HG02840 (cell line): ENCODE results near the gene SLC4A1.

Experiments used
- ATAC-seq: cut with Tn5 transposase; IDR thresholded peaks from one replicate; pipeline ENCODE4 v1.9.1; 2021; ENCODE audit warnings: mild to moderate bottlenecking, moderate library complexity, moderate number of reproducible peaks; ENCODE audit not compliant: unreplicated experiment, low FRiP score

SLC4A1 gene

GRCh38 chr17:44287651-44288050 is 19.7 kb upstream of the SLC4A1 start:
- ATAC-seq, result no peak

- ATAC-seq, result no peak
These were observed 16.1 kb upstream of the SLC4A1 start for GRCh38 chr17:44284024-44284400.

GRCh38 chr17:44283344-44284023 is 15.5 kb upstream of the SLC4A1 start:
- no peak for ATAC-seq

- no peak for ATAC-seq
These were observed 14.3 kb upstream of the SLC4A1 start for GRCh38 chr17:44282264-44282663.

GRCh38 chr17:44281570-44281969 is 13.6 kb upstream of the SLC4A1 start:
- no peak for ATAC-seq

GRCh38 chr17:44280392-44280937 is 12.5 kb upstream of the SLC4A1 start:
- no peak for ATAC-seq

GRCh38 chr17:44279666-44280391 is 11.9 kb upstream of the SLC4A1 start:
- ATAC-seq, result no peak

GRCh38 chr17:44279346-44279665 is 11.4 kb upstream of the SLC4A1 start:
- ATAC-seq, result no peak

GRCh38 chr17:44277976-44278375 is 10.0 kb upstream of the SLC4A1 start:
- ATAC-seq, result no peak

GRCh38 chr17:44273607-44274006 is 5.7 kb upstream of the SLC4A1 start:
- no peak for ATAC-seq

- no peak for ATAC-seq
These were observed 5.0 kb upstream of the SLC4A1 start for GRCh38 chr17:44272954-44273353.

GRCh38 chr17:44272321-44272951 is 4.5 kb upstream of the SLC4A1 start:
- ATAC-seq, result no peak

GRCh38 chr17:44269535-44270240 is 1.8 kb upstream of the SLC4A1 start:
- ATAC-seq, result no peak

GRCh38 chr17:44268709-44269534 is 987 bp upstream of the SLC4A1 start:
- no peak for ATAC-seq

GRCh38 chr17:44267165-44267455 is 825 bp downstream of the SLC4A1 start:
- no peak for ATAC-seq

- ATAC-seq, result no peak
These were observed 1.4 kb downstream of the SLC4A1 start for GRCh38 chr17:44266402-44267164.

- no peak for ATAC-seq
These were observed 4.5 kb downstream of the SLC4A1 start for GRCh38 chr17:44263345-44263902.

GRCh38 chr17:44262654-44263225 is 5.2 kb downstream of the SLC4A1 start:
- ATAC-seq, result no peak

GRCh38 chr17:44260296-44260695 is 7.6 kb downstream of the SLC4A1 start:
- no peak for ATAC-seq
